K562 (cell line): ENCODE measurements around the gene DGCR8. TPM values are rescaled to one million over a fixed set of nuclear protein-coding genes. Genes with fewer than 3 reads are reported as not detected.
A peak's percentile ranks its signal among the peaks of the same experiment; 100 is the strongest.

Experiments
- BRF2 ChIP-seq: IDR thresholded peaks from 3 replicates; pipeline ENCODE4 v1.6.1; 2011; ENCODE audit warnings: borderline replicate concordance, mild to moderate bottlenecking; ENCODE audit not compliant: insufficient read length, insufficient read depth
- CBFB ChIP-seq: sonication (generic); formaldehyde crosslinking; IDR thresholded peaks from 2 replicates; pipeline ENCODE4 v1.4.0; 2020; ENCODE audit warnings: mild to moderate bottlenecking, missing genetic modification reagents
- CHD2 ChIP-seq: IDR thresholded peaks from 2 replicates; pipeline ENCODE4 v1.6.1; 2011; ENCODE audit warnings: low read depth, low read length
- CREM ChIP-seq: IDR thresholded peaks from 2 replicates; pipeline ENCODE4 v1.6.1; 2014; ENCODE audit warnings: antibody characterized with exemption, low read depth
- HOXB6 ChIP-seq: fragments of 250-450 bp; sonication (Bioruptor Pico); IDR thresholded peaks from 2 replicates; pipeline ENCODE4 v1.5.1; 2022; ENCODE audit warnings: mild to moderate bottlenecking, borderline replicate concordance
- JUNB ChIP-seq: fragments of 450-650 bp; formaldehyde crosslinking; conservative IDR thresholded peaks from 2 replicates; pipeline ENCODE4 v1.4.0; 2020; ENCODE audit warnings: mild to moderate bottlenecking
- LEF1 ChIP-seq: fragments of 450-650 bp; IDR thresholded peaks from 2 replicates; pipeline ENCODE4 v1.6.1; 2016; ENCODE audit warnings: mild to moderate bottlenecking
- MEIS2 ChIP-seq: fragments of 450-650 bp; IDR thresholded peaks from 2 replicates; pipeline ENCODE4 v1.6.1; 2014; ENCODE audit warnings: mild to moderate bottlenecking; ENCODE audit not compliant: partially characterized antibody
- MLX ChIP-seq, 2 experiments: fragments of 450-650 bp in 1 of 2; sonication (generic) in 1 of 2; formaldehyde crosslinking; conservative IDR thresholded peaks; 2 replicates each; pipeline versions ENCODE4 v1.4.0 to v1.8.1; 2020 to 2022; ENCODE audit warnings: mild to moderate bottlenecking in 1 of 2, missing genetic modification reagents in 1 of 2
- NFXL1 ChIP-seq: fragments of 450-650 bp; formaldehyde crosslinking; IDR thresholded peaks from 2 replicates; pipeline ENCODE4 v1.4.0; 2021; ENCODE audit warnings: mild to moderate bottlenecking
- POU5F1 ChIP-seq: fragments of 150-350 bp; IDR thresholded peaks from 2 replicates; pipeline ENCODE4 v1.6.1; 2014; ENCODE audit warnings: borderline replicate concordance, low read length, low read depth, mild to moderate bottlenecking; ENCODE audit not compliant: partially characterized antibody
- REST ChIP-seq, 2 experiments: fragments of 450-650 bp; formaldehyde crosslinking in 1 of 2; IDR thresholded peaks; 2 replicates each; pipeline versions ENCODE4 v1.4.0 to v1.6.1; 2014 to 2020; ENCODE audit warnings: mild to moderate bottlenecking in 2 of 2, borderline replicate concordance in 1 of 2, low read depth in 1 of 2
- SIN3B ChIP-seq: fragments of 450-650 bp; IDR thresholded peaks from 2 replicates; pipeline ENCODE4 v1.6.1; 2017; ENCODE audit warnings: low read depth, mild to moderate bottlenecking, moderate library complexity
- SNRNP70 ChIP-seq: fragments of 200-400 bp; formaldehyde crosslinking; optimal IDR thresholded peaks from 2 replicates; pipeline ENCODE3; 2017; ENCODE audit warnings: low read depth, low read length
- XRCC3 ChIP-seq: fragments of 450-650 bp; IDR thresholded peaks from 2 replicates; pipeline ENCODE4 v1.6.1; 2017; ENCODE audit warnings: mild to moderate bottlenecking, moderate library complexity
- ZKSCAN1 ChIP-seq: fragments of 150-350 bp; IDR thresholded peaks from 2 replicates; pipeline ENCODE4 v1.6.1; 2016; ENCODE audit warnings: low read depth, low read length
- ZNF197 ChIP-seq: fragments of 200-800 bp; sonication (Bioruptor generic); IDR thresholded peaks from 2 replicates; pipeline ENCODE4 v1.6.1; 2016; ENCODE audit warnings: low read depth, missing genetic modification characterization, missing compliant biosample characterization
- ZNF431 ChIP-seq: sonication (generic); formaldehyde crosslinking; IDR thresholded peaks from 2 replicates; pipeline ENCODE4 v1.8.0; 2022; ENCODE audit warnings: mild to moderate bottlenecking, missing genetic modification reagents
- polyA plus RNA-seq, 8 experiments: library from polyadenylated mRNA; depleted of rRNA in 4 of 8; stranded (reverse) in 5 of 8; unstranded in 3 of 8; fragments of >200 nt; fragmentation: Nextera tagmentation in 2 of 8; fragmentation: Illumina TruSeq in 1 of 8; extraction: Ambion mirVana in 2 of 8; extraction: Trizol in 1 of 8; gene quantifications; 2 replicates each; pipeline versions ENCODE4 v1.2.1 to v1.2.3, GENCODE V29; 2011 to 2014; ENCODE audit warnings: inconsistent platforms in 1 of 8, missing spikeins in 1 of 8
- total RNA-seq, 7 experiments: library from RNA; depleted of rRNA in 6 of 7; stranded (reverse); fragments of >200 nt in 6 of 7; fragmentation: Illumina TruSeq in 2 of 7; extraction: Trizol in 2 of 7; gene quantifications; 2 replicates each; pipeline versions ENCODE4 v1.2.1 to v1.2.3, GENCODE V29; 2011 to 2021; ENCODE audit warnings: low replicate concordance in 1 of 7

The DGCR8 gene
- total and polyA plus RNA-seq, 9 of the 15 experiments (the other 6 are each of a cell fraction or from before 2014, with no cell fraction given) = 5.9 to 144 (median 80.1) TPM

DNA sequence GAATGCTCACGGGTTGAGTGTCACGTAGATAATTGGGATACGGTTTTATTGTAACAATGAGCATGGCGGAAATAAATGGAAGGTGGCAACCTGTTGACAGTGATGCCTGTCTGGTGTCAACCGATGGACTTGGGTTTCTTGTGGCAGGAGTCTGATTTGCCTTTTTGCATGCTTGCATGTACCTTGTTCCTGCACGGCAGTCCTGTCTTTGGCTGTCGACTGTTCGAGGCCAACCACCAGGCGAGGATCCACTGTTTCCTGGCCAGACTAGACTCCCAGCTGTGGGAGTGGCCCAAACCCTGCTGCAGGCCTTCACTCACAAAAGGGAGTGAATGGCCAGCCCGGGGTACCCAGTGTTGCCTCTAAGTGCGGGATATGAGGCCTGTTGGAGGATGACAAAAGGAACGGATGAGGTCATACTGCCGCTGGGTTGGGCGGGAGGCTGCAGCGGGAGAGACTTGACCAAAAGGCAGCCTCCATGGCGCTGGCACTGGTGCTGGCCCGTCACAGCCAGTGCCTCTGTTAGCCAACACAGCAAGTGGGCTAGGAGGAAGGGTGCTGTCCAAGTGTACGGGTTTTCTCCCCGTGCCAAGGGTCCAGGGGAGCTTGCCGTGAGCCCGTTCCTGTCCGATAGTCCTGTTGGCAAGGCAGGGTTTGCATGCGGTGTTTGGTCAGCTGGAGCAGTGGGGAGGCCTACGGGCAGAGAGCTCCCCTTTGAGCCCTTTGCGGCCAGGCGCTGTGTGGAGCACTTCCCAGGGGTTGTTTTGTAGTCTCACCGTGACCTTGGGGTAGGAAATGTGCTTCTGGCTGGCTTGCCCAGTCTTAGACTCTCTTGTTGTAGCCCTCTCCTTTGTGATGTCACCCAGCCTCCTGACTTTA, 974 bp downstream of the DGCR8 start (continued):
- TF ChIP-seq MLX (CRISPR knock-in tag; conservative IDR thresholded peaks at IDR 0.05) (peak; percentile 71 to 88; a peak in 3 of 4 replicates), NFXL1 (0 out of 2 replicates have a peak, but pooled peaks have one; percentile 15), BRF2 (no peak), POU5F1 (no peak), ZNF431 (CRISPR knock-in tag) (no peak), SIN3B (no peak), XRCC3 (no peak), CREM (no peak), ZKSCAN1 (peak; percentile 65), JUNB (CRISPR knock-in tag) (0 out of 2 replicates have a peak, but pooled peaks have one; percentile 34), CBFB (CRISPR knock-in tag) (no peak), MEIS2 (no peak), REST (IDR thresholded peaks at IDR 0.05; ENCODE audit: borderline replicate concordance) (no peak), REST (CRISPR knock-in tag; IDR thresholded peaks at IDR 0.05; ENCODE audit: low read depth) (0 out of 2 replicates have a peak, but pooled peaks have one; percentile 37), SNRNP70 (peak; percentile 91), CHD2 (peak; percentile 17; the same call in 1 of the 2 replicates), HOXB6 (CRISPR knock-in tag) (peak; percentile 9; the same call in 1 of the 2 replicates), LEF1 (no peak), ZNF197 (CRISPR knock-in tag) (no peak)
